ENCODE measurements around the gene OTOS.

Gene OTOS

GRCh38 chr2:240111253-240111652 lies 29.2 kb downstream of the OTOS start:
- peaks cover 3% of the 10 kb centered on the region for H3K27me3 ChIP-seq (ENCODE audit: control insufficient read depth, insufficient read depth, low read length)
- no peaks in the 10 kb centered on the region for H3K36me3 ChIP-seq (ENCODE audit: control insufficient read depth, insufficient read depth, low read length)
- H3K9ac ChIP-seq (ENCODE audit: low read length), result no peak overlapping the region
- no peaks in the 10 kb centered on the region for H3K4me1 ChIP-seq (ENCODE audit: control insufficient read depth, insufficient read depth, low read length)
- H3K27ac ChIP-seq (ENCODE audit: low read depth, low read length), result no peak overlapping the region
- no peak overlapping the region for H3K4me3 ChIP-seq (ENCODE audit: low read length)

GRCh38 chr2:240109386-240109785 lies 31.1 kb downstream of the OTOS start:
- peaks cover 5% of the 10 kb centered on the region for H3K27me3 ChIP-seq (ENCODE audit: control insufficient read depth, insufficient read depth, low read length)
- no peaks in the 10 kb centered on the region for H3K4me1 ChIP-seq (ENCODE audit: control insufficient read depth, insufficient read depth, low read length)
- no peak overlapping the region for H3K4me3 ChIP-seq (ENCODE audit: low read length)
- no peaks in the 10 kb centered on the region for H3K36me3 ChIP-seq (ENCODE audit: control insufficient read depth, insufficient read depth, low read length)
- H3K27ac ChIP-seq (ENCODE audit: low read depth, low read length), result no peak overlapping the region
- H3K9ac ChIP-seq (ENCODE audit: low read length), result no peak overlapping the region

DNA sequence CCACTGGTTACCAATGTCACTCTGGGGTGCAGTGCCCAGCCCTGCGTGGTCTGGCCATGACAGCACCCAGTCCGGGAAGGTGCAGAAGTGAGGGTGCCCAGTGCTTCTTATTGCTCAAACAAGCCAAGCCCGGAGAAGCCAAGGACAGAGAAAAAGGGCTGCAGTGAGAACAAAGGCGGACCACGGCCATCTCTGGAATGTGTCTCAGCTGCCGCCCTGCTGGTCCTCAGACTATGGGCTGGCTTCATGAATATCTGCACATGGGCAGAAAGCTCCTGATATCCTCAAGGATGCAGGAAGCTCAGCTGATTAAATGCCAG lies 33.0 kb downstream of the OTOS start:
- Histone ChIP-seq H3K4me3 (ENCODE audit: low read length) (no peak overlapping the region), H3K4me1 (ENCODE audit: control insufficient read depth, insufficient read depth, low read length) (no peaks in the 10 kb centered on the region), H3K27me3 (ENCODE audit: control insufficient read depth, insufficient read depth, low read length) (peaks cover 5% of the 10 kb centered on the region), H3K9ac (ENCODE audit: low read length) (no peak overlapping the region), H3K27ac (ENCODE audit: low read depth, low read length) (no peak overlapping the region), H3K36me3 (ENCODE audit: control insufficient read depth, insufficient read depth, low read length) (no peaks in the 10 kb centered on the region)

DNA sequence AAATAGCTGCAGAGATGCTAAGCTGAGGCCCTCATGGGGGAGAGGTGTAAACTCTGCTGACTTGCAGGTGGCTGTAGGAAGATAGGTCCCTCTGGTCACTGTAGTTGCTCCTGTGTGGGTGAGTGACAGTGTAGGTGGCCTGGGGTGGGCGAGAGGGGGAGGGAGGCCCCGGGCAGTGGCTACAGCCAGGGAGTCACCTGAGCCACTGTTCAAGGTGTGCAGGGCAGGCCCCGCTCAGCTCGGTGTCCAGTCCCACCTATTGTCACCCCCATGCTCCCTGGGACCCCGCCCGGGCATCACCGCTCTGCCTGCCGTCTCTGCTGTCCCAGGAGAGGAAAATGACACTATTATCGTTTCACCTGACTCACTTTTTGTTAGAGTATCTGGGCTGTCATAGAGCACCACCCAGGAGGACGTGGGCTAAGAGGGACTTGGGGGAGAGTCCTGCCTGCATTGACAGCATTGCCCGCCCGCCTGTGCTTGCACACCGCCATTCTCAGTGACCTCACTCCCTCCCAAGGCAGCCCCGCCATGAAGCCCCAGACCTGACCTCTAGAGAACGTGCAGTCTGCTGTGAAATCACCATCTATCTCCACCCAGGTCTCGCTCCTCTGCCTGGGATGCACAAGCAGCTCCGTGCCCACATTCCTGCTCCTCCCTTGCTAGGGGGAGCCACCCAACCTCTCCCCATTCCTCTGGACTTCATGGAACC lies 33.5 kb downstream of the OTOS start:
- no peak overlapping the region for H3K27ac ChIP-seq (ENCODE audit: low read depth, low read length)
- no peak overlapping the region for H3K9ac ChIP-seq (ENCODE audit: low read length)
- H3K27me3 ChIP-seq (ENCODE audit: control insufficient read depth, insufficient read depth, low read length), result peaks cover 5% of the 10 kb centered on the region
- H3K4me1 ChIP-seq (ENCODE audit: control insufficient read depth, insufficient read depth, low read length), result no peaks in the 10 kb centered on the region
- H3K36me3 ChIP-seq (ENCODE audit: control insufficient read depth, insufficient read depth, low read length), result no peaks in the 10 kb centered on the region
- H3K4me3 ChIP-seq (ENCODE audit: low read length), result no peak overlapping the region

- Histone ChIP-seq H3K27ac (ENCODE audit: low read depth, low read length) (no peak overlapping the region), H3K4me1 (ENCODE audit: control insufficient read depth, insufficient read depth, low read length) (no peaks in the 10 kb centered on the region), H3K36me3 (ENCODE audit: control insufficient read depth, insufficient read depth, low read length) (no peaks in the 10 kb centered on the region), H3K4me3 (ENCODE audit: low read length) (no peak overlapping the region), H3K27me3 (ENCODE audit: control insufficient read depth, insufficient read depth, low read length) (peaks cover 5% of the 10 kb centered on the region), H3K9ac (ENCODE audit: low read length) (no peak overlapping the region)
Observed at GRCh38 chr2:240105982-240106381, 34.5 kb downstream of the OTOS start.

GRCh38 chr2:240103136-240103535 lies 37.3 kb downstream of the OTOS start:
- H3K4me3 ChIP-seq (ENCODE audit: low read length), result no peak overlapping the region
- H3K27me3 ChIP-seq (ENCODE audit: control insufficient read depth, insufficient read depth, low read length), result peaks cover 2% of the 10 kb centered on the region
- H3K27ac ChIP-seq (ENCODE audit: low read depth, low read length), result no peak overlapping the region

DNA sequence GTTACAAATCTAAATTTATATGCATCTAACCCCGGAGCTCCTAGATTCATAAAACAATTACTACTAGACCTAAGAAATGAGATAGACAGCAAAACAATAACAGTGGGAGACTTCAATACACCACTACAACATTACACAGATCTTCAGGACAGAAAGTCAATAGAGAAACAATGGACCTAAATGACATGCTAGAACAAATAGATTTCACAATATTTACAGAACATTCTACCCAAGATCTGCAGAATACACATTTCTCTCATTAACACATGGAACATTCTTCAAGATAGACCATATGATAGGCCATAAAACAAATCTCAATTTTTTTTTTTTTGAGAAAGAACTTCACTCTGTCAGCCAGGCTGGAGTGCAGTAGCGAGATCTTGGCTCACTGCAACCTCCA lies 42.1 kb downstream of the OTOS start:
- peaks cover 16% of the 10 kb centered on the region for H3K27me3 ChIP-seq (ENCODE audit: control insufficient read depth, insufficient read depth, low read length)

More at GRCh38 chr2:240103136-240103535, 37.3 kb downstream of the OTOS start:
- Histone ChIP-seq H3K9ac (ENCODE audit: low read length) (no peak overlapping the region), H3K4me1 (ENCODE audit: control insufficient read depth, insufficient read depth, low read length) (no peaks in the 10 kb centered on the region), H3K36me3 (ENCODE audit: control insufficient read depth, insufficient read depth, low read length) (no peaks in the 10 kb centered on the region)

GRCh38 chr2:240095556-240096523 lies 44.6 kb downstream of the OTOS start:
- H3K9ac ChIP-seq (ENCODE audit: low read length), result no peak overlapping the region
- no peak overlapping the region for H3K4me3 ChIP-seq (ENCODE audit: low read length)
- no peaks in the 10 kb centered on the region for H3K4me1 ChIP-seq (ENCODE audit: control insufficient read depth, insufficient read depth, low read length)
- no peaks in the 10 kb centered on the region for H3K36me3 ChIP-seq (ENCODE audit: control insufficient read depth, insufficient read depth, low read length)
- H3K27ac ChIP-seq (ENCODE audit: low read depth, low read length), result no peak overlapping the region
- H3K27me3 ChIP-seq (ENCODE audit: control insufficient read depth, insufficient read depth, low read length), result peaks cover 16% of the 10 kb centered on the region

More for the DNA sequence above, 42.1 kb downstream of the OTOS start:
- Histone ChIP-seq H3K9ac (ENCODE audit: low read length) (no peak overlapping the region), H3K4me3 (ENCODE audit: low read length) (no peak overlapping the region), H3K36me3 (ENCODE audit: control insufficient read depth, insufficient read depth, low read length) (no peaks in the 10 kb centered on the region), H3K27ac (ENCODE audit: low read depth, low read length) (no peak overlapping the region), H3K4me1 (ENCODE audit: control insufficient read depth, insufficient read depth, low read length) (no peaks in the 10 kb centered on the region)

GRCh38 chr2:240089306-240089705 lies 51.2 kb downstream of the OTOS start:
- no peaks in the 10 kb centered on the region for H3K4me1 ChIP-seq (ENCODE audit: control insufficient read depth, insufficient read depth, low read length)
- H3K4me3 ChIP-seq (ENCODE audit: low read length), result no peak overlapping the region

More at GRCh38 chr2:240089306-240089705, 51.2 kb downstream of the OTOS start:
- Histone ChIP-seq H3K27ac (ENCODE audit: low read depth, low read length) (no peak overlapping the region), H3K9ac (ENCODE audit: low read length) (no peak overlapping the region), H3K36me3 (ENCODE audit: control insufficient read depth, insufficient read depth, low read length) (no peaks in the 10 kb centered on the region), H3K27me3 (ENCODE audit: control insufficient read depth, insufficient read depth, low read length) (no peaks in the 10 kb centered on the region)

All from rectal smooth muscle tissue (tissue), 1 donor.